BE2C (cell line): Measurements from ENCODE around the gene KY.

ENCODE experiments used
- DNase-seq: peaks from one replicate; pipeline ENCODE4 v3.0.0-alpha.2; 2020
- H3K27me3 ChIP-seq: fragments of 250-450 bp; sonication (Bioruptor Pico); 2 replicates; pipeline ENCODE4 v1.5.1; 2020; ENCODE audit warnings: mild to moderate bottlenecking
- H3K36me3 ChIP-seq: fragments of 250-450 bp; sonication (Bioruptor Pico); 2 replicates; pipeline ENCODE4 v1.5.1; 2020; ENCODE audit warnings: mild to moderate bottlenecking
- H3K4me1 ChIP-seq: fragments of 250-450 bp; sonication (Bioruptor Pico); 2 replicates; pipeline ENCODE4 v1.5.1; 2020
- H3K4me3 ChIP-seq: 2 replicates; pipeline ENCODE4 v1.5.1; 2011; ENCODE audit warnings: low read depth, low read length
- H3K9me3 ChIP-seq: fragments of 250-450 bp; sonication (Bioruptor Pico); 2 replicates; pipeline ENCODE4 v1.5.1; 2020
- CTCF ChIP-seq: IDR thresholded peaks from 2 replicates; pipeline ENCODE4 v1.5.1; 2012; ENCODE audit warnings: mild to moderate bottlenecking, low read depth, low read length

The KY gene

GRCh38 chr3:134666466-134666865 lies 15.6 kb upstream of the KY start:
- Histone ChIP-seq H3K4me3 (no peak overlapping the region), H3K36me3 (no peaks in the 10 kb centered on the region), H3K4me1 (no peaks in the 10 kb centered on the region), H3K9me3 (no peaks in the 10 kb centered on the region), H3K27me3 (no peaks in the 10 kb centered on the region; the same call in 1 of the 2 replicates)
- TF ChIP-seq CTCF, result no peak
- no peak for DNase-seq

- no peak overlapping the region for H3K4me3 ChIP-seq
- no peaks in the 10 kb centered on the region for H3K36me3 ChIP-seq
- H3K27me3 ChIP-seq, result no peaks in the 10 kb centered on the region; the same call in 1 of the 2 replicates
- no peak for DNase-seq
- no peak for TF ChIP-seq CTCF
- no peaks in the 10 kb centered on the region for H3K4me1 ChIP-seq
- no peaks in the 10 kb centered on the region for H3K9me3 ChIP-seq
Measured at GRCh38 chr3:134666052-134666451, 15.2 kb upstream of the KY start.

- DNase-seq, result no peak
- Histone ChIP-seq H3K4me1 (no peaks in the 10 kb centered on the region), H3K9me3 (no peaks in the 10 kb centered on the region), H3K4me3 (no peak overlapping the region), H3K27me3 (no peaks in the 10 kb centered on the region; the same call in 1 of the 2 replicates), H3K36me3 (no peaks in the 10 kb centered on the region)
- TF ChIP-seq CTCF, result no peak
Measured at GRCh38 chr3:134665243-134665642, 14.4 kb upstream of the KY start.

- no peaks in the 10 kb centered on the region for H3K36me3 ChIP-seq
- TF ChIP-seq CTCF, result no peak
Measured at GRCh38 chr3:134663721-134664456, 13.1 kb upstream of the KY start.

GRCh38 chr3:134660046-134660441 lies 9.2 kb upstream of the KY start:
- no peaks in the 10 kb centered on the region for H3K4me1 ChIP-seq
- H3K27me3 ChIP-seq, result no peaks in the 10 kb centered on the region
- no peak for DNase-seq
- TF ChIP-seq CTCF, result no peak
- no peak overlapping the region for H3K4me3 ChIP-seq
- no peaks in the 10 kb centered on the region for H3K9me3 ChIP-seq
- no peaks in the 10 kb centered on the region for H3K36me3 ChIP-seq

More at GRCh38 chr3:134663721-134664456, 13.1 kb upstream of the KY start:
- DNase-seq, result no peak
- Histone ChIP-seq H3K9me3 (no peaks in the 10 kb centered on the region), H3K27me3 (no peaks in the 10 kb centered on the region), H3K4me1 (no peaks in the 10 kb centered on the region), H3K4me3 (no peak overlapping the region)

- H3K27me3 ChIP-seq, result no peaks in the 10 kb centered on the region
- H3K4me3 ChIP-seq, result no peak overlapping the region
- TF ChIP-seq CTCF, result no peak
- H3K9me3 ChIP-seq, result no peaks in the 10 kb centered on the region
- H3K36me3 ChIP-seq, result no peaks in the 10 kb centered on the region
- DNase-seq, result no peak
- no peaks in the 10 kb centered on the region for H3K4me1 ChIP-seq
Measured at GRCh38 chr3:134659391-134660045, 8.7 kb upstream of the KY start.
